Activated CD4-positive, alpha-beta memory T cell treated with anti-CD3 and anti-CD28 coated beads, Interleukin-2, amount 10 ng/mL, durations not matched to agents 7 days and 5 days (primary cell): Measurements from ENCODE around the gene HIGD2A. TPM values are rescaled to one million over a fixed set of nuclear protein-coding genes. Genes with fewer than 3 reads are reported as not detected.
"Not testable (repeated sequence)": the region's sequence is repeated elsewhere in the genome, so short reads cannot be mapped to it uniquely, and the experiment has no call there.

ENCODE experiments used
- CTCF ChIA-PET: fragments of 350-600 bp; sonication (Branson Sonifier 250); formaldehyde crosslinking; loops from one replicate; lab custom pipeline; 2021; ENCODE audit warnings: antibody characterized with exemption, inconsistent platforms; lab: Charles Lee
- POLR2A ChIA-PET: fragments of 350-600 bp; sonication (Branson Sonifier 250); formaldehyde crosslinking; loops from one replicate; lab custom pipeline; 2021; ENCODE audit warnings: antibody characterized with exemption; lab: Charles Lee
- DNase-seq: peaks from one replicate; pipeline ENCODE4 v3.0.0-alpha.2; 2020
- H3K27ac Mint-ChIP-seq: one replicate; pipeline ENCODE4 v1.8.0; 2021; ENCODE audit warnings: mild to moderate bottlenecking, mixed read lengths
- H3K27me3 Mint-ChIP-seq: one replicate; pipeline ENCODE4 v1.8.0; 2021; ENCODE audit warnings: mixed read lengths
- H3K36me3 Mint-ChIP-seq: one replicate; pipeline ENCODE4 v1.8.0; 2021; ENCODE audit warnings: low read depth, mixed read lengths
- H3K4me1 Mint-ChIP-seq: one replicate; pipeline ENCODE4 v1.8.0; 2021; ENCODE audit warnings: mixed read lengths
- H3K4me3 Mint-ChIP-seq: one replicate; pipeline ENCODE4 v1.8.0; 2021; ENCODE audit warnings: mild to moderate bottlenecking, mixed read lengths
- H3K9me3 Mint-ChIP-seq: one replicate; pipeline ENCODE4 v1.8.0; 2021; ENCODE audit warnings: mixed read lengths
- total RNA-seq, 2 experiments: library from RNA; stranded (reverse); gene quantifications; one replicate each; pipeline ENCODE4 v1.2.3, GENCODE V29; 2021

The HIGD2A gene
- total RNA-seq, 2 experiments from 2014 or later, result 142 to 147 TPM

GRCh38 chr5:176405656-176406435, 17.3 kb downstream of the HIGD2A start:
- ChIA-PET CTCF (interaction anchor here (1.1 to 1.2 kb wide), 2 partner anchors 42 to 173 kb away, joined by 4 read pairs; no protein-coding TSS in a partner anchor), POLR2A (interaction anchor here (1.3 to 2.2 kb wide), 2 partner anchors 10 to 128 kb away, joined by 5 to 7 read pairs; no protein-coding TSS in a partner anchor)
- Mint-ChIP-seq H3K27me3 (no peaks in the 10 kb centered on the region), H3K36me3 (peaks cover 21% of the 10 kb centered on the region), H3K27ac (no peak overlapping the region), H3K9me3 (no peaks in the 10 kb centered on the region), H3K4me3 (no peak overlapping the region), H3K4me1 (no peaks in the 10 kb centered on the region)
- DNase-seq, result no peak

- no peak for DNase-seq
- Mint-ChIP-seq H3K4me3 (no peak overlapping the region), H3K36me3 (peaks cover 21% of the 10 kb centered on the region), H3K9me3 (no peaks in the 10 kb centered on the region), H3K4me1 (peaks cover 5% of the 10 kb centered on the region), H3K27me3 (no peaks in the 10 kb centered on the region), H3K27ac (no peak overlapping the region)
- ChIA-PET CTCF (interaction anchor here (1.1 to 1.2 kb wide), 3 partner anchors 10 to 172 kb away, joined by 4 to 6 read pairs (median 4); partner anchors contain the start of gene CLTB), POLR2A (interaction anchor here (1.3 to 2.2 kb wide), 4 partner anchors 9 to 128 kb away, joined by 4 to 7 read pairs (median 5); partner anchors contain the start of gene FAF2)
Observed at GRCh38 chr5:176406436-176407052, 18.0 kb downstream of the HIGD2A start.

GRCh38 chr5:176407456-176408251, 19.1 kb downstream of the HIGD2A start:
- Mint-ChIP-seq H3K27me3 (no peaks in the 10 kb centered on the region), H3K36me3 (peaks cover 18% of the 10 kb centered on the region), H3K9me3 (no peaks in the 10 kb centered on the region), H3K27ac (no peak overlapping the region), H3K4me1 (peaks cover 10% of the 10 kb centered on the region), H3K4me3 (no peak overlapping the region)
- POLR2A ChIA-PET, result interaction anchor here (0.6 to 1.6 kb wide), 3 partner anchors 13 to 40 kb away, joined by 3 to 5 read pairs (median 4); partner anchors contain the start of gene FAF2
- no peak for DNase-seq
- CTCF ChIA-PET, result interaction anchor here (1.1 kb wide), 1 partner anchor 9 kb away, joined by 6 read pairs; the partner anchor contains the start of gene CLTB

- H3K36me3 Mint-ChIP-seq, result peaks cover 18% of the 10 kb centered on the region
- CTCF ChIA-PET, result interaction anchor here (0.7 kb wide), 1 partner anchor 166 kb away, joined by 4 read pairs; no protein-coding TSS in a partner anchor
- not testable (repeated sequence) for DNase-seq, H3K27me3 Mint-ChIP-seq, H3K4me3 Mint-ChIP-seq, H3K27ac Mint-ChIP-seq, H3K9me3 Mint-ChIP-seq
- H3K4me1 Mint-ChIP-seq, result peaks cover 14% of the 10 kb centered on the region
- POLR2A ChIA-PET, result interaction anchor here (0.6 to 0.9 kb wide), 2 partner anchors 14 to 160 kb away, joined by 3 read pairs; no protein-coding TSS in a partner anchor
Observed at GRCh38 chr5:176408252-176408573, 19.7 kb downstream of the HIGD2A start.

- no peak for DNase-seq
- Mint-ChIP-seq H3K36me3 (peaks cover 18% of the 10 kb centered on the region), H3K27ac (no peak overlapping the region), H3K4me1 (peaks cover 15% of the 10 kb centered on the region), H3K9me3 (no peaks in the 10 kb centered on the region), H3K4me3 (no peak overlapping the region), H3K27me3 (no peaks in the 10 kb centered on the region)
- CTCF ChIA-PET, result interaction anchor here (0.7 kb wide), 1 partner anchor 165 kb away, joined by 4 read pairs; no protein-coding TSS in a partner anchor
- POLR2A ChIA-PET, result interaction anchor here (0.6 to 0.9 kb wide), 4 partner anchors 39 to 919 kb away, joined by 3 to 4 read pairs (median 3); no protein-coding TSS in a partner anchor
Observed at GRCh38 chr5:176408590-176408989, 20.0 kb downstream of the HIGD2A start.

GRCh38 chr5:176409765-176410164, 21.2 kb downstream of the HIGD2A start:
- no peak overlapping the region for H3K27ac Mint-ChIP-seq
- no peak for DNase-seq
- no peaks in the 10 kb centered on the region for H3K27me3 Mint-ChIP-seq
- POLR2A ChIA-PET, result interaction anchor here (0.9 to 1.4 kb wide), 2 partner anchors 38 kb away, joined by 4 read pairs; partner anchors contain the start of gene FAF2
- peaks cover 25% of the 10 kb centered on the region for H3K4me1 Mint-ChIP-seq
- CTCF ChIA-PET, result interaction anchor here (0.6 to 1.3 kb wide), 4 partner anchors 188 to 679 kb away, joined by 3 read pairs; no protein-coding TSS in a partner anchor
- no peaks in the 10 kb centered on the region for H3K9me3 Mint-ChIP-seq
- no peak overlapping the region for H3K4me3 Mint-ChIP-seq
- peaks cover 16% of the 10 kb centered on the region for H3K36me3 Mint-ChIP-seq

GRCh38 chr5:176410486-176411180, 22.1 kb downstream of the HIGD2A start:
- Mint-ChIP-seq H3K27me3 (no peaks in the 10 kb centered on the region), H3K36me3 (peaks cover 15% of the 10 kb centered on the region), H3K27ac (no peak overlapping the region), H3K4me1 (peaks cover 34% of the 10 kb centered on the region), H3K4me3 (no peak overlapping the region), H3K9me3 (no peaks in the 10 kb centered on the region)
- ChIA-PET CTCF (interaction anchor here (0.7 to 1.3 kb wide), 3 partner anchors 187 to 680 kb away, joined by 3 read pairs; no protein-coding TSS in a partner anchor), POLR2A (interaction anchor here (1.4 kb wide), 1 partner anchor 38 kb away, joined by 4 read pairs; the partner anchor contains the start of gene FAF2)
- no peak for DNase-seq

- CTCF ChIA-PET, result no interaction called here
- Mint-ChIP-seq H3K27me3 (no peaks in the 10 kb centered on the region), H3K27ac (no peak overlapping the region), H3K4me3 (no peak overlapping the region), H3K36me3 (peaks cover 9% of the 10 kb centered on the region), H3K4me1 (peaks cover 43% of the 10 kb centered on the region), H3K9me3 (no peaks in the 10 kb centered on the region)
- DNase-seq, result no peak
- POLR2A ChIA-PET, result interaction anchor here (1.0 kb wide), 1 partner anchor 183 kb away, joined by 3 read pairs; no protein-coding TSS in a partner anchor
Observed at GRCh38 chr5:176412517-176413254, 24.1 kb downstream of the HIGD2A start.

- no peak for DNase-seq
- H3K27me3 Mint-ChIP-seq, result no peaks in the 10 kb centered on the region
- peaks cover 43% of the 10 kb centered on the region for H3K4me1 Mint-ChIP-seq
- ChIA-PET CTCF (interaction anchor here (1.1 kb wide), 1 partner anchor 160 kb away, joined by 3 read pairs; no protein-coding TSS in a partner anchor), POLR2A (interaction anchor here (1.0 to 1.5 kb wide), 2 partner anchors 118 to 183 kb away, joined by 3 read pairs; no protein-coding TSS in a partner anchor)
- H3K36me3 Mint-ChIP-seq, result peaks cover 6% of the 10 kb centered on the region
- H3K9me3 Mint-ChIP-seq, result no peaks in the 10 kb centered on the region
- H3K27ac Mint-ChIP-seq, result no peak overlapping the region
- no peak overlapping the region for H3K4me3 Mint-ChIP-seq
Observed at GRCh38 chr5:176413255-176413565, 24.7 kb downstream of the HIGD2A start.

- CTCF ChIA-PET, result interaction anchor here (1.1 kb wide), 1 partner anchor 160 kb away, joined by 3 read pairs; no protein-coding TSS in a partner anchor
- Mint-ChIP-seq H3K27ac (no peak overlapping the region), H3K27me3 (no peaks in the 10 kb centered on the region), H3K36me3 (peaks cover 6% of the 10 kb centered on the region), H3K4me3 (no peak overlapping the region), H3K9me3 (no peaks in the 10 kb centered on the region), H3K4me1 (peaks cover 43% of the 10 kb centered on the region)
- no peak for DNase-seq
- POLR2A ChIA-PET, result interaction anchor here (1.0 to 1.5 kb wide), 2 partner anchors 117 to 182 kb away, joined by 3 read pairs; no protein-coding TSS in a partner anchor
Observed at GRCh38 chr5:176413709-176414191, 25.2 kb downstream of the HIGD2A start.

GRCh38 chr5:176414704-176415103, 26.2 kb downstream of the HIGD2A start:
- H3K27me3 Mint-ChIP-seq, result no peaks in the 10 kb centered on the region
- H3K27ac Mint-ChIP-seq, result peak overlapping the region; percentile 3

More at GRCh38 chr5:176414704-176415103, 26.2 kb downstream of the HIGD2A start:
- Mint-ChIP-seq H3K4me1 (peaks cover 43% of the 10 kb centered on the region), H3K4me3 (peak overlapping the region; percentile 82), H3K9me3 (no peaks in the 10 kb centered on the region), H3K36me3 (peaks cover 5% of the 10 kb centered on the region)
- POLR2A ChIA-PET, result interaction anchor here (1.5 kb wide), 1 partner anchor 116 kb away, joined by 3 read pairs; no protein-coding TSS in a partner anchor
- DNase-seq, result no peak
- CTCF ChIA-PET, result interaction anchor here (1.1 to 3.6 kb wide), 4 partner anchors 34 to 159 kb away, joined by 3 to 22 read pairs (median 4); partner anchors contain the start of gene FAF2
